ENCODE results near the gene ACP4.

The ACP4 gene

DNA sequence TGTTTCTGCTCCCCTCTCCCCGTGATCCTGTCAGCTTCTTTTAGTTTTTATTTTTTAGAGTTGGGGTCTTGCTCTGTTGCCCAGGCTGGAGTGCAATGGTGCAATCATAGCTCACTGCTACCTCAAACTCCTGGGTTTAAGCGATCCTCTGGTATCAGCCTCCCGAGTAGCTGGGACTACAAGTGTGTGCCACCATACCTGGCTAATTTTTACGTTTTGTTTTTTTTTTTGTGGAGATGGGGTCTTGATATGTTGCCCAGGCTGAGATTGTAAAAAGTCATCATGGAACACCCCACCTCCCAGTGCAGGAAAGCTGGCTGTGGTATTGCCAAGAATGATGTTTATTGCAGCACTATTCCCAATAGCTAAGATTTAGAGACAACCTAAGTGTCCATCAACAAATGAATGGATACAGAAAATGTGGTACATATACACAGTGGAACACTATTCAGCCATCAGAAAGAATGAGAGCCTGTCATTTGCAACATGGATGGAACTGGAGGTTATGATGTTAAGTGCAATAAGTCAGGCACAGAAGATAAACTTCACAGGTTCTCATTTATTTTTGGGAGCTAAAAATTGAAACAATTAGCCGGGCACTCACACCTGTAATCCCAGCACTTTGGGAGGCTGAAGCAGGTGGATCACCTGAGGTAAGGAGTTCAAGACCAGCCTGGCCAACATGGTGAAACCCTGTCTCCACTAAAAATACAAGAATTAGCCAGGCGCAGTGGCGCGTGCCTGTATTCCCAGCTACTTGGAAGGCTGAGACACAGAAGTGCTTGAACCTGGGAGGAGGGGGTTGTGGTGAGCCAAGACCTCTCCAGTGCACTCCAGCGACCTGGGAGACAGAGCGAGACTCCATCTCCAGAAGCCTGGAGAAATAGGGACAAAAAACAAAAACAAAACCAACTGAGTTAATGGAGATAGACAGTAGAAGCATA is 49.8 kb downstream of the ACP4 start:
- in situ Hi-C loops (cut with MboI; ENCODE audit: low sequenced_read_pairs): no loop called here

DNA sequence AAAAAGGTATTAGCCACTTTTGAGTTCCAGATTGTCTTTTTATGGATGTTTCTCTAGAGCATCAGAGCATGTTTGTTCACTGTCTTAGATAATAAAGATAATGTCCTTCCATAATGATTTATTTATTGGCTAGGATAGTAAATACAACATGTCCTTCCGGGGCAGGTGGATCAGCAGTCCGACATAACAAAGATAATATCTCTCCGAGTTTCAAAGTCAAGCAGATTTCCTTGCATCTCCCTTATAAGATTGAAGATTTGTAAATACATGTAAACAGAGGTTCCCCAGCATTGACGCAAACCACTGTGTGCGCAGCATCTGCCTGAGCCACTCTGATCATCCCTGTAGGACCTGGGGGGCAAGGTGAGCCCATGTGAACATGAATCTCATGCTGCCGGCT is 51.9 kb downstream of the ACP4 start:
- in situ Hi-C loops (cut with MboI; ENCODE audit: low sequenced_read_pairs): no loop called here

DNA sequence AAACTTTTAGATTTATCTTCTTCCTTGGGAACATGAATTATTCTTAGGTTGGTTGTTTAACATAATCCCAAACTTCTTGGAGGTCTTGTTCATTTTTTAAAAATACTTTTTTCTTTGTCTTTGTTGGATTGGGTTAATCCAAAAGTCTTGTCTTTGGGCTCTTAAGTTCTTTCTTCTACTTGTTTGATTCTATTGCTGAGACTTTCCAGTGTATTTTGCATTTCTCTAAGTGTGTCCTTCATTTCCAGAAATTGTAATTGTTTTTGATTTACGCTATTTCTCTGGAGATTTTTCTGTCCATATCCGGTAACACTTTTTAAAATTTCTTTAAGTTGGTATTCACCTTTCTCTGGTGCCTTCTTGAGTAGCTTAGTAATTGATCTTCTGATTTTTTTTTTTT is 53.0 kb downstream of the ACP4 start:
- in situ Hi-C loops (cut with MboI; ENCODE audit: low sequenced_read_pairs): no loop called here

DNA sequence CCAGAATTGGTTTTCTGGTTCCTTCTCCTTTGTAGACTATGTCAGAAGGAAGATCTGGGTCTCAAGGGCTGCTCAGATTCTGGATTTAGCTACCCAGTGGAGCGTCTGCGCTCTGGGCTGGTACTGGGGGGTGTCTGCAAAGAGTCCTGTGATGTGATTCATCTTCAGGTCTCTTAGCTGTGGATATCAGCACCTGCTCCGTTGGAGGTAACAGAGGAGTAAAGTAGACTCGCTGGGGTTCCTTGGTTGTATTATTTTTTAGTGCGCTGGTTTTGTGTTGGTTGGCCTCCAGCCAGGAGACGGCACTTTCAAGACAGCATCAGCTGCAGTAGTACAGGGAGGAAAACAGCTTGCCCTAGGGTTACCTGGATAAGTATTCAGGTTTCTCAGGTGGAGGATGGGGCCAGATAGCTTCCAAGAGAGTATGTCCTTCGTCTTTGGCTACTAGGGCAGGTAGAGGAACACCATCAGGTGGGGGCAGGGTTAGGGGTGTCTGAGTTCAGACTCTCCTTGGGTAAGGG is 53.5 kb downstream of the ACP4 start:
- in situ Hi-C loops (cut with MboI; ENCODE audit: low sequenced_read_pairs): no loop called here

DNA sequence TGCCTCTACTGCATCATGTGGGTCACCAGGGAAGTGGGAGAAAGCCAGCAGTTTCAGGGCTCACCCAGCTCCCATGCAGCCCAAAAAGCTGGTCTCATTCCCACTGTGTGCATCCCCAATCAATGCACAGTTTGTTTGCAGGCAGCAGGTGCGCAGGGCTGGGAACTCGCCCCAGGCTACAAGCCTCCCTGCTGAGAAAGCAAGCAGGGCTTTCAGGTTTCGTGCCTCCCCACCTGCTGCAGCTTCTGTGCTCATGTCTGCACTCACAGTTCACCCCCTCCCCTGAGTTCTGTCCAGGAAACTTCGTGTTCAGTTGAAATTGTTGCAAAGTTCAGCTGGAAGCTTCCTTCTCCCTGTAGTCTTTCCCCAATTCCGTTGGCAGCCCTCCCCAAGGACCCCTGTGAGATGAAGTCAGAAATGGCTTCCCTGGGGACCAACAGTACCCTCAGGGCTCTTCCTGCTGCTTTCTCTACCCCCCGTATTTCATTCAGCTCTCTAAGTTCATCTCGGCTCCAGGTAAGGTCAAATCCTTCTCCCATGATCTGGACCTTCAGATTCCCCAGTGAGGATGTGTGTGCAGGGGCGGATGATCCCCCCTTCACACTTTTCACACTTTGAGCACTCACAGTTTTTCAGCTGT is 54.2 kb downstream of the ACP4 start:
- in situ Hi-C loops (cut with MboI; ENCODE audit: low sequenced_read_pairs): no loop called here
